NOMO-1 treated with DMSO at 0.1 percent for 48 hours (cell line): Measurements from ENCODE around the gene GFRA4.
"Not testable (repeated sequence)": the region's sequence is repeated elsewhere in the genome, so short reads cannot be mapped to it uniquely, and the experiment has no call there.

Experiments used
- DNase-seq: peaks from one replicate; lab custom pipeline; 2025; ENCODE audit not compliant: unreplicated experiment; lab: John Stamatoyannopoulos, UW

Gene GFRA4

DNA sequence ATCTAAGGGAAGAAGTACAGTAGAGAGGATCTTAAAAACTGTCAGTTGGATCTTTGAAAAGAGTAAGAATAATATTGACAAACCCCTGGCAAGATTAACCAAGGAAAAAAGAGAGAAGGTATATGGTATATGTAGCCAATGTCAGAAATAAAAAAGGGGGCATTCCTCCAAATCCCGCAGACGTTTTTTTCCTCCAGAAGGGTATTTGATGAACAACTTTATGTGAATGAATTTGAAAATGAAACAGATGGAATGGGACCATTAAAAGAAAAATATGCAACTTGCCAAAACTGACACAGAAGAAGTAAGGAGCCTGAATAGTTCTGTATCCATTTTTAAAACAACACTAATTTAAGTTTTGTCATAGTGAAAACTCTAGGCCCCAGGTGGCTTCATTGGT is 35.7 kb downstream of the GFRA4 start:
- no peak for DNase-seq

DNA sequence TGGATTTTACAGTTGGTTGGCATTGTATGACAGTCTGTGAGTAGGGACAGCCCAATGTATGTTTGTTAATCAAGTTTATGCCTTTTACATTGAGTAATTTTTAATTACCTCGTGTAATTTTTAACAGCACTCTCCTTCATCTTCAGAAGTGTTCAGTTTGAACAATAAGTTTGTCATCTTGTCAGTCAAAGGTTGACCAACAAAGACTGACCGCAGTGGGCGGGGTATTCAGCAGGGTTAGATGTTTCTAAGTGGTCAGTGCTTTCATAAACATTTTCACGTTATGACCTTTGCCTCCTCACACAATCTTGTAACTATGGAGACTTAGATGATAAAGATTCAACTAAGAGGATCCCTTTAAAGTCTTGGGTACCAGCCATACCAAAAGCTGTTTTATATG is 40.8 kb downstream of the GFRA4 start:
- no peak for DNase-seq

DNA sequence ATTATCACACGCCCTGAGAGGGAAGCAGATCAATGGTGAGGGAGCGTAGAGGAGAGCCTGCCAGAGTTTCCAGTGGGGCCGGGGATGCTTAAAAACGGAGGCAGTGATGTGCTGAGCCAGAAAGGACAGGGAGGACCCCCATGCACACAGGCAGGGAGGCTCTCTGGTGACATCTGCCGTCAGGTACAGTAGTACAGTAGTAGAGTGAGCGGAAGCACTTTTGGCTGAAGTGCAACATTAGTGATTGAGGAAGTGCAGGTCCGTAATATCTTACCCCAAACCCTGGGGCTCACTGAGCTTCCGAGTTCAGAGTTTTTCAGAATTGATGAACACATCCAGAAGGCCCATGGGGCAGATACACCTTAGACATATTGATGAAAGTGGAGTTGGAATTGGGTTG is 42.1 kb downstream of the GFRA4 start:
- peak; percentile 67 for DNase-seq

DNA sequence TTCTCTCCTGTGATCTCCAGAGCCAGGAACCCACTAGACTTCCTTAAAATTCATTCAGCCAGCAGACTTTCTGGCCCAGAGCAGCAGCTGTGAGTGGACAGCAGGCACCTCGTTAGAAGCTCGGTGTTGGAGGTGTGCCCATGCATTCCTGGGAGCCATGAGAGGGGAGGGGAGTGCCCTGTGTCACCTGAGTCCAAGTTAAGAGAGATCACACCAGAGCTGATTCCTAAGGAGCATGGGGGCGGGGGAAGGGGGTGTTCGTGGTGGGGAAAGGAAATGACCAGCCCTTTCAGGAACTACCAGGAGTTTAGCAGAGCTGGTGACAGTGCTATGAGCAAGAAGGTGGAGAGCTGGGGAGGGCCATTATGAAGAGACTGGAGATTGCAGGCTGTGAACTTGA is 46.9 kb downstream of the GFRA4 start:
- no peak for DNase-seq

DNA sequence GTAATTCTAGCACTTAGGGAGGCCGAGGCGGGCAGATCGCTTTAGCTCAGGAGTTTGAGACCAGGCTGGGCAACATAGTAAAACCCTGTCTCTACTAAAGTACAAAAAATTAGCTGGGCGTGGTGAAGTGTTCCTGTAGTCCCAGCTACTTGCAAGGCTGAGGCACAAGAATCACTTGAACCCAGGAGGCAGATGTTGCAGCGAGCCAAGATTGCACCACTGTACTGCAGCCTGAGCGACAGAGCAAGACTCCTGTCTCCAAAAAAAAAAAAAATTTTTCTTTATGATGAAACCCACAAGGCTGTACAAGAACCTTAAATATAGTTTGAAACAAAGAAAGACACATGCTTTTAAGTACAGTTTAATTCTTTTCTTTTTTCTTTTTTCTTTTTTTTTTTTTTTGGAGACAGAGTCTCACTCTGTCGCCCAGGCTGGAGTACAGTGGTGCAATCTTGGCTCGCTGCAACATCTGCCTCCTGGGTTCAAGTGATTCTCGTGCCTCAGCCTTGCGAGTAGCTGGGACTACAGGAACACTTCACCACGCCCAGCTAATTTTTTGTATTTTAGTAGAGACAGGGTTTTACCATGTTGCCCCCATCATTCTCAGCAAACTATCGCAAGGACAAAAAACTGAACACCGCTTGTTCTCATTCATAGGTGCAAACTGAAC is 47.9 kb downstream of the GFRA4 start:
- DNase-seq: not testable (repeated sequence)

DNA sequence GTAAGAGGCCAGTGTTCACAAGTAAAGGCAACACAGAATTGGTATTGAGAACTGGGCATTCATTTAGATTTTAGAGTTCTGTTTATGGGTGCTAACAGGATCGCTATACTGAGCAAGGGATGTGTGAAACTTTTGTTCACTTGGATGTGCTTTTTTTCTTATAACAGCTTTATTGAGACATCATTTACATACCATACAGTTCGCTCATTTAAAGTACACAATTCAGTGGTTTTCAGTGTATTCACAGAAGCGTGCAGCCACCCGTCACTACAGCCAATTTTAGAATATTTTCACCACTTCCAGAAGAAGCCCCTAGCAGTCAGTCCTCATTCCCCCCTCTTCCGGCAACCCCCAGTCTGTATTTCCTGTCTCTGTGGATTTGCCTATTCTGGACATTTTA is 48.7 kb downstream of the GFRA4 start:
- no peak for DNase-seq

DNA sequence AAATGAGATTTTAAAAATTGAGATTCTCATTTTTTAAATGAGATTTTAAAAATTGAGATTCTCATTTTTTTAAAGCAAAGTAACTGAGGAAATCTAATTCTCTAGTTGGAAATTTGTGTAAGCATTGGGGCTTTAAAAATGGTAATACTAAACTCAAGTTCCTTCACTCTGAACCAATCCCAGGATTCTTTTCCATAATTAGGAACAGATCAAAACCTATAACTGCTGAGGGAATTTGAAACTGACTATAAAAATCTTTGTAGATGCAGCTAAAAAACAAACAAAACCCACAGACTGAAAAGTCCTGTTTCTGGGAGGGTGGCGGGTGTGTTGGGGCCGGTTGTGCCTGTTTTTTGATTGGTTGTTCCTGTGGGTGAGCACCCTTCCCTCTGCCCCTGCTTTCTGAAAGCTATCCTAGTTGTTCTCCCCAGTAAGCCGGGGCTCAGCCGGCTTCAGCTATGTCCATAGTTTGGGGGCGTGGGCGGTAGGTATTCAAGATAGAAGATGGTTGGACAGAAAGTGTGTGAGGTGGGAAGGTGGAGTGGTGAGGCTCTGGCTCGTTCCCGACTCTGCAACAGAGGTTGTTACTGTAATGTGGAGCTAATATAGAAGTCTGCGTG is 49.3 kb downstream of the GFRA4 start:
- DNase-seq: no peak

DNA sequence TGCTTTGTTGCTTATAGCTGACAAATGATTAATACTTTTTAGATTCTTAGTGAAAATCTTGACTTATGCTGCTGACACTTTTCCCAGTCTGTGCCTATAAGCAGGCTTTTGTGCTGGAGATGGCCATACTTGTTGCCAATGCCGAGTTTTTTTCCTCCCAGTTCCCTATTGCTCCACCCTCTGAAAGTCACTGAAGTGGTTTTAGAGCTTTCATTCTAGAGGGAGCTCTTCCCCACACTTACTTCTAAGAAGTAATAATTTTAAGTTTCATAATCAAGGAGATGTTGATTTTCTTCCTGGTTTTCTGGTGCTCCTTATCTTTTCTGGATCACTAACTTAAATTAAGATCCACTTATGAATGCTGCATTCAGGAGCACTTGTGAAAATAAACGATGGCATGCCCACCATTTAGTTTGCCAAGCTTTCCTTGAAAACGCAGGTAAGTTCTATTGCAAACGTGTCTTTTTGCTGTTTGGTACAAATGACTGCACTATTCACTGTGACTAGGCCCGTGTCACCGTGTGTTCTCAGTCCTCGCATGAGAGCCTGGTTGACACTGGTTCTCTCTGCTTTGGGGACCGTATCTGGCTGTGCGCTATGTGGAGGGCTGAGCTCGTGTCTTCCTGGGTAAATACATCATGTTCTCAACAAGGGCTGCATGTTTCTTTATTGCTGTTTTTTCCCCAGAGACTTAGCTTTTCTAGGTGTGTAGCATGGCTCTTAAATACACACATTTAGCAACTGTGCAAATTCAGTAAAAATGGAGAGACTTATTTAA is 50.2 kb downstream of the GFRA4 start:
- no peak for DNase-seq

DNA sequence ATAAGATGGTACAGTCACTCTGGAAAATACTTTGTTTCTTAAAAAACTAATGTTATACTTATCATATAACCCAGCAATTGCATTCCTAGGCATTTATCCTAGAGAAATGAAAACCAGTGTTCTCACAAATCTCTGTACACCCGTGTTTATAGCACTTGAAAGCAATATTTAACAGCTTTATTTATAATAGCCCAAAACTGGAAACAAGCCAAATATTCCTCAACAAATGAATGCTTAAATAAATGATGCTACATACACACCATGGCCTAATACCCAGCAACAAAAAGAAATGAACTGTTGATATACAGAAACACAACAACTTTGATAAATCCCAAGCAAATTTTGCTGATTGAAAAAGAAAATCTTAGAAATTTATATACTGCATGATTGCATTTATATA is 51.3 kb downstream of the GFRA4 start:
- no peak for DNase-seq
